Hematopoietic multipotent progenitor cell treated with erythropoietin and hydrocortisone succinate and interleukin-3 and kit ligand, for 17 days (in vitro differentiated cells): ENCODE data around the gene RTN4RL2.
A peak's percentile ranks its signal among the peaks of the same experiment; 100 is the strongest.
"Not testable (repeated sequence)": the region's sequence is repeated elsewhere in the genome, so short reads cannot be mapped to it uniquely, and the experiment has no call there.

Experiments used
- DNase-seq: peaks from one replicate; pipeline ENCODE4 v3.0.0-alpha.2; 2015; ENCODE audit warnings: low spot score

Gene RTN4RL2

DNA sequence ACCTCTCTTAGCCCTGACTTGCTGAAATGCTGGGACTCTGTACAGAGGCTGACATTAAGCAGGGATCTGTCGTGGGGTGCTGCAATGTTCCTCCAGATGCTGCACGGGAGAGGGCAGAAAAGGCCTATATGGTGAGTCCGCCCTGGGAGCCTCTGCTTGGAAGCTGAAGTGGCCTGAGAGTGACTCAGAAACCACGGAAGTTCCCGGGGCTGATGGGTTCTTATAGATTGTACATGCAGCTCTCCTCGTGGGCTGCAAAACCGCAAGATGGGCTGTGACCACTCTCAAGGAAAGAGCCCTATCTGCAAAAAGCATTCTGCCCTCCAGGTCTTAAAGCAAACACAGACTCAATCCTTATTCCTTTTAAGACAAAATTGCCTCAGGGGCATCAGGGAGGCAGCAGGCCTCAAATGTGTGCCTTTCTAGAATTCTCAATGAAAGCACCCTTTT is 27.6 kb upstream of the RTN4RL2 start:
- DNase-seq = peak; percentile 22

DNA sequence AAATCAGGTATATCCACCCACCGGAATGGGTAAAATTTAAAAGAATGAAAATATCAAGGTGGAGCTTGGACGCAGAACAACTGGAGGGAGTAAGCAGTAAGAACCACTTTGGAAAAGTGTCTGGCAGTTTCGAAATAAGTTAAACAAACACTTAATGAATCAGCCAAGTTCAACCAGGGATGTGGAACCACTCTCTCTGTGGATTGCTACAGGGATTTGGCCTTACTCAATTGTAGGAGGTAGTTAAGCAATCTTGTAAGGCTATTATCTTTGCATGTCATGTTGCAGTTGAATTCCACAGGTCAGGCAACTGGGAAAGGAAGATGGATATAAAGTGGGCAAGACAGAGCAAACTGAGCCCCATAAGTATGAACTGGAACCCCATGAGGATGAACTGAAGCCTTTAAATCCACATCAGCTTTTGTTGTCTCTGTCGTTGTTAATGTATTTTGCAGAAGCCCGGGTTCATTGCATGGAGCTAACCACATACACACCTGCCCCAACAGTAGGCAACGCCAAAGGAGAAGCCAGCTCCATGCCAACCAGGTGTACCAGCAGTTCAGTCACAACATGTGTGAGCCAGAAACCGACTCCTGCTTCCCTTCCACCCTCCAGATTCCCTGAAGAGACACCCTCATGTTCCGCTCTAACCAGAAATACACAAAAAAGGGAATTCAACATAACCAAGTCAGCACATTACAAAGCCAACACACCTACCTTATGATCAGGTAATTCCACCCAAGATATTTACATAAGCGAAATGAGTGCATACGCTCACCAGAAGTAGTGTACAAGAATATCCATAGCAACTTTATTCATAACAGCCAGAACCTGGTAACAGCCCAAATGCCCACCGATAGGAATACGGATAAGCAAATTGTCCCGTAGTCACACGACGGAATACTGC is 25.4 kb upstream of the RTN4RL2 start:
- no peak for DNase-seq

GRCh38 chr11:57436031-57436430 is 24.3 kb upstream of the RTN4RL2 start:
- DNase-seq = no peak

DNA sequence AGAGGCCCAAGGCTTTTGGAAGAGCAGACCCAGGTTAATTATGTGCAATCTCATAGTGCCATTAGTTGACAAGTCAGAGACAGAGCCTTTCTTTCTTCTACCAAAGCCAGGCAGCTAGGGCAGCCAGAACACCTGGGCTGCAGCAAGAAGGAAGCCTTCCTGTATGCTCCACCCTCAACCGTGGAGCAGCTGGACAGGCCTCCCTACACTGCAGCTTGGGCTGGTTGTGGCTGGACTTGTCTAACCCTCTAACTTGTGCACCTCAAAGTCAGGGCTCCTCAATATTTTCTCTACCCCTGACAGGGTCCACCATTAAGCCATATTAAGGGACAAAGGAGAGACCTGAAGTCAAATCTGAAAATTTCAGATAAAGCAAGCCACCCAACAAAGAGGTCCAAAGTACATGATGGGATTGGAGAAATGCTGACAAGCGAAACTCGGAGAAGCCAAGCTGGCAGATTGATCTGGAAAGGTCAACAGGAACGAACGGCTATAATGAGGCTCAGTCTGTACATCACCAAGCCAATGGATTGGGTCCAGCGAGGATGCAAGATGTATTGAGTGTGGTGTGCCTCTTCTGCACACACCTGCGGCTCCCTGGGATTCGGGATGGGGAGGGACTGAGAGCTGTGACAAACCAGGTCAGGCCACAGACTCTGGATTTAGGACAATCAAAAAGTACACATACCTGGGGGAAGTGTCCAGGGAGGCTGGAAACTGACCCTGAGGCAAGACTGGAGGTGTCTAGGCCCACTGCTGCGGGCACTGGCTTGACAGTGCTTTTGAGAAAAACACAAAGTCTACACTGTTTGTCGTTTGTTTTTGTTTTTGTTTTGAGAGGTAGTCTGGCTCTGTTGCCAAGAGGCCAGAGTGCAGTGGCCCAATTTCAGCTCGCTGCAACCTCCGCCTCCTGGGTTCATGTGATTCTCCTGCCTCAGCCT is 21.7 kb upstream of the RTN4RL2 start:
- no peak for DNase-seq

DNA sequence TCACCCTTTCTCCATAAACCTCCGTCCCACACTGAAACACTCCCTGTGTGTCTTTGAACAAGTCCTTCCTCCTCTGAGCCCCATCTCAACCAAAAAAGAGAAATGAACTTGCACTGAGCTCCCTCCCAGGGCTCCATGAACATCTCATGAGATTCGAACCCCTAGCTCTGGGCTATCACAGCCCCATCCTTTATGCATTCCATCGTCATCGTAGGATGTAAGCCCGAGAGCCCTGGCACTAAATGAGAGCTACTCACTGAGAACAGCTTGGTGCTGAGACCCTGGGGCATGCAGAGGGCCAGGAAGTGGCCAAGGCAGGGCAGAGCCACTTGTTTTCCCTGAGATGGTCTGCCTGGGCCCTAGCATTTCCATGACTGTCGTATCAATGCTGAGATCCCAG is 20.5 kb upstream of the RTN4RL2 start:
- DNase-seq = no peak

DNA sequence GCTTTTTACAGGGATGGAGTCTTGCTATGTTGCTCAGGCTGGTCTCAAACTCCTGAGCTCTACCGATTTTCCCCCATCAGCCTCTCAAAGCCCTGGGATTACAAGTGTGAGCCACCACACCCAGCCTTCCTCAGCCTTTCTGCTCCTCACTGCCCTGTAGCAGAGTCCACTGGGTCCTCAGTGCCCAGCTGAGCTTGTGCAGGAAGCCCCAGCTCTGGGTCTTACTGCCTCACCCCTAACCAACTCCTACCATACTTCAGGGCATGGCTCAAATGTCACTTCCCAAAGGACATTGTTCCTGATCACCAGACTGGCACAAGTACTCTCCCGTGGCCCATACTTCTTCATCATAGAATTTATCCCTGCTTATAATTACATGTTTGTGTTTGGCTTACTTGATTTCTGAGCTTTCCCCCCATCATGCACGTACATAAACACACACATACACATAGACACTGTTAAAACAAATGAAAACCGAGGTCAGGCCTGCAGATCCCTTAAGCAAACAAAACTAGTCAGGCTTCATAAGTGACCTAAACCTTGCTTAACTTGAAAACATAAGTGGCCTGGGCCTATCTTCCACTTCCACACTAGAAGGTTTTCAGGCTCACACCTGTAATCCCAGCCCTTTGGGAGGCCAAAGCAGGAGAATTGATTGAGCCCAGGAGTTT is 19.4 kb upstream of the RTN4RL2 start:
- DNase-seq = no peak

DNA sequence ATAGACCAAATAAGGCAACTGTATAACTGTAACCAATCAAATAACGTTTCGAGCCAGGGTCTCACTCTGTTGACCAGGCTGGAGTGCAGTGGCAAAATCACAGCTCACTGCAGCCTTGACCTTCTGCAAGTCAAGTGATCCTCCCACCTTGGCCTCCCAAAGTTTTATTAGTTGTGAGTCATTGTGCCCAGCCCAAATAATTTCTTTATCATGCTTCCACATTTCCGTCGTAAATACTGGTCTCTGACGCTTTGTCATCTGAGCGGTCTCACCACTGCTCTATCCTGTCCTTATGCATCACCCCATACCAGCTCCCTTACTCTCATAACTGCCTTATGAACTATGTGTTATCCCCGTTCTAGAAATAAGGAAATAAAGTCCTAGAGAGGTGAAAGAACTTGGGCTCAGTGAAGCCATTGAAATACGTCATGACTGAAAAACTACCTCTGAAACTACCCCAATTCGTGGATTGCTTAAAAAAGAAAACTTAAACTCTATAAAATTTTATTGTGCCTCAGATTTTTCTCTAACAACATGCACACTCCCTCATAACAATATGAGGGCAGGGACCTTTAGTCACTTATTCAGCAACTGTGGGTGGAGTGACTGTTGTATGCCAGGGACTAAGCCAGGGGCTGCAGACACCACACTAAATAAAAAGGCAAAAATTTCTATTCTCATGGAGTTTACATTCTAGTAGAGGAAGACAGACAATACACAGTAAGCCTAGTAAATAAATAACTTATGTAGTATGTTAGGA is 15.8 kb upstream of the RTN4RL2 start:
- DNase-seq = no peak

- not testable (repeated sequence) for DNase-seq
Observed at GRCh38 chr11:57445122-57445394, 15.3 kb upstream of the RTN4RL2 start.

DNA sequence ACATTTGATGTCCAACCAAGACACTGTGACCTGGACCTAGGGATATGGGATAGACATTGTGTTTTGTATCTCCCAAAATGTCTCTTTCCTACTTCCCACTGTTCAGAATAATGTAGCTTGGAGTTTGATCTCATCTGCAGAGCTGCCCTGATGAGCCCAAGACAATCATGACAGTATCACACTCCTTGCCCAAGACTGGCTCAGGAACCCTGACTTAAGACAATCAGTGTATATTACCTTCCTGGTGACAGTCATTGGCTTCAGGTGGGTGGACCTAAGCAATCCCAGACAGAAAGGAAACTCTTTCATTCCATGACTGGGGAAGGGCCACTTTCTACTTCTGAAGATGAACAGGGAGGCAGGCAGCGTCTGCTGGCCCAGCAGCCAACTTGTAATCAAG is 14.3 kb upstream of the RTN4RL2 start:
- no peak for DNase-seq

DNA sequence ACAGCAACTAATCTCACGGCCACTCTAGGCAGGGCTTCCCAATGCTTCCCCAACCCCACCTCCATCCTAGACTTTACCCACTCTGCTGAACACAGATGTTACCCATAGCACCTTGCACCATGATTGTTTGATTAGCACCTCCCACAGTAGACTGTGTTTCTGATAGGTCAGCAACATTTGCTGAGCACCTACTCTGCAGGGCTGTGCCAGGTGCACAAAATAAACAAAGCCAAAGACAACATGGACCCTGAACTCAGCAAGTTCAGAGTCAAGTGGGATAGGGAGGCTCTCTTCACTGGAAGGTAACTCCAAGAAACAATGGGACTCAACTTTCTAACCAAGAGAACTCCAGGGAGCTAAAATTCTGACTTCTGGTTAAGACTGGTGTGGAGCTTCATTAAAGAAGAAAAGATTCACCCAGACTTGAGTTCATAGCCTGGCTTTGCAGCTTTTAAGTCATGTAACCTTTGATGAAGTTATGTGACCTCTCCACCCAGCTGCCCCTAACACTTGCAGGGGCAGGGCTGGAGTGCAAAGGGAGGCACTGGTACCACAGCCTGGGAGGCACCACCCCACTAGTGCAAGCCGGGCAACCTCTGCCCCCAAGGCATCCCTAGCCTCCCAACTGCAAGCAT is 6.7 kb upstream of the RTN4RL2 start:
- no peak for DNase-seq

DNA sequence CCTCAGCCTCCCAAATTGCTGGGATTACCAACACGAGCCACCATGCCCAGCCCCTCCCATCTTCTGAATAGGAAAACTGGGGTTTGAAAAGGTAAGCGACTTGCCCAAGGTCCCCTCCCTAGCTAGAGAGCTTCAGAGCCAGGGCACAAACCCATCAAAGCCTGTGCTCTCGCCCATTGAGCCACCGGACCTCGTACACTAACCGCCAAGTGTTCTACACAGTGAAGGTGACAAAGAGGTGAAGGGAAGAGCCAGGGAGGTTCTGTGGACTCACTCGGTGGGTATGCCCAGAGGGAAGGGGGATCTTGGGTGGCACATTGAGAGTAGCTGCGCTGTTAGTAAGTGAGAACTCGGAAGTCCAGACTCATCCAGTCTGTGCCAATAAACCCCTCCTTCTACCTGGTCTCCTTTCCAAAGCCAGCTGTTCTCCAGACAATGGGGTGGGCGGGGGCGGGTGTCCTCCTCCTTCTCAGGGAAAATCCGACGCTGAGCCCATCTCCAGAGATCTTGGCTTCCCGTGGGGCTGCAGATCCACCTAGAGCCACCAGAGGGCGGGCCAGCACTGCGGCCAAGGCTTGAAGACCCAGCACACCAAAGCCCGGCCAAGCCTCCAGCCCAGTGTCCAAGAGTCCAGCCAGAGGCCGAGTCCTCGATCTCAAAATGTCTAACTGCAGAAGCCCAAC is 3.2 kb upstream of the RTN4RL2 start:
- DNase-seq = peak; percentile 85

DNA sequence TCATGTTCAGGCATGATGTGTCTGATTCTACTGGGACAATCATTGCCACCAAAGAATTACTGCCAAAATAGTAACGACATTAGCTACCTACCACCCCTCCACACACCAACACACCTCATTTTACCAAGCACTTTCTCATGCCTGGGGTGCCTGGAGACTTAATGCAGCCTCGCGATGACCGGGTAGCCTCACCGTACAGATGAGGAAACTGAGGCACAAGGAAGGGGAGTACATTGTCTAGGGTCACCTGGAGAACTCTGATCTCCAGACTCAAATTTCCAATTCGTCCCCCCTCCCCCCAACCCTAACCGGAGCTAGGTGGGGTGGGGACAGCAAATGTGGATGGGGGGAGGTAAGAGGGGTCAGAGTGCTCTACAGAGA is 2.7 kb upstream of the RTN4RL2 start:
- no peak for DNase-seq

GRCh38 chr11:57458060-57458409 is 2.3 kb upstream of the RTN4RL2 start:
- no peak for DNase-seq

- peak; percentile 73 for DNase-seq
Observed at GRCh38 chr11:57458410-57459163, 1.7 kb upstream of the RTN4RL2 start.

GRCh38 chr11:57459164-57460021 is 935 bp upstream of the RTN4RL2 start:
- DNase-seq = no peak

DNA sequence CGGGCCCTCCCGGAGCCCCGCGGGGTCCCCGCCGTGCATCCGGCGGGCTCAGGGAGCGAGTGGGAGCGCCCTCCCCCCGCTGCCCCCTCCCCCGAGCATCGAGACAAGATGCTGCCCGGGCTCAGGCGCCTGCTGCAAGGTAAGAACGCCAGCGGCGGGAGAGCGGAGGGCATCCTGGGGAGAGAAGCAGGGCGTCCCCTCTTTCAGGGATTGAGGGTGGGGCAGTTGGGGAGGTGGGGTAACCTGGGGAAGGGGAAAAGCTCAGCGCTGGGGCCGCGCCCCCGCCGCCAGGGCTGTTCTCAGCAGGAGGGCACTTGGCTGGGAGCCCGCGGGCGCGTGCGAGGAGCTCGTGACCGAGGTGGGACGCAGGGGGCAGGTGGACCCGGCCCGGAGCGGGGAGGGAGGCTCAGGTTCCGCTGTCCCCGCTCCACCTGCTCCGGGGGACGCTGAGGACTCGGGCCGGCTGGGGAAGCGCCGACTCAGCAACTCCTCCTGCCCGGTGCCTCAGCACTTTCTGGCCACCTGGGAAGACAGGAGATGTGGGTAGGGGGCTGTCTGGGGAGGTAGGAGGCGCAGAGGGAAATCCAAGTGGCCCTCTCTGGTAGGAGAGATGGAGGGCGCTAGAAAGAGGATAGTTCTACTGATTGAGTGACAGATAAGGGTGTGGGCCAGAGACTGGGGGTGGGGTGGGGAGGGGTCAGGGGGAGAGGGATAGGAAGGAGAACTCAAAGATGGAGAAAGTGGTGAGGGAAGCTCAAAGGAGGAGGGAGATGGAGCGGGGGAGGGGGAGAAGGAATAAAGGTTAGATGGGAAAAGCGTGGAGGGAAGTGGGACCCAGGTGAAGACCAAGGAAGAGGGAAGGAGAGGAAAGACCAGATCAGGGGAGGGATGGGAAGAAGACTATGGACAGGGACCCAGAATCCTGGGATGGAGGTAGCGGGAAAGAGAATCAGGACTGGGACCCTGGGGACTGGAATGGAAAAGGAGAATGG is 726 bp downstream of the RTN4RL2 start:
- no peak for DNase-seq

- DNase-seq = no peak
Observed at GRCh38 chr11:57461841-57462489, 1.6 kb downstream of the RTN4RL2 start.
